Stomach (tissue), 4 donors: ENCODE measurements around the gene KLF5.

Experiments
- CTCF ChIP-seq, 7 experiments: fragments of 450-650 bp in 4 of 7; fragments of 200-600 bp in 3 of 7; sonication (generic) in 3 of 7; IDR thresholded peaks; one replicate each; pipeline ENCODE4 v1.5.1; 2016 to 2019; ENCODE audit warnings: antibody characterized with exemption in 7 of 7, control low read depth in 2 of 7, mild to moderate bottlenecking in 1 of 7
- EP300 ChIP-seq: sonication (generic); formaldehyde crosslinking; IDR thresholded peaks from one replicate; pipeline ENCODE4 v1.6.1; 2017; ENCODE audit warnings: antibody characterized with exemption
- POLR2A ChIP-seq, 4 donors: fragments of 450-650 bp; IDR thresholded peaks; one replicate each; pipeline ENCODE4 v1.6.1; 2016; ENCODE audit warnings: antibody characterized with exemption in 4 of 4, control low read depth in 2 of 4, mild to moderate bottlenecking in 1 of 4, moderate library complexity in 1 of 4
- POLR2AphosphoS5 ChIP-seq, 3 donors: sonication (generic); formaldehyde crosslinking; IDR thresholded peaks; one replicate each; pipeline ENCODE4 v1.6.1; 2016; ENCODE audit warnings: antibody characterized with exemption in 3 of 3

DNA sequence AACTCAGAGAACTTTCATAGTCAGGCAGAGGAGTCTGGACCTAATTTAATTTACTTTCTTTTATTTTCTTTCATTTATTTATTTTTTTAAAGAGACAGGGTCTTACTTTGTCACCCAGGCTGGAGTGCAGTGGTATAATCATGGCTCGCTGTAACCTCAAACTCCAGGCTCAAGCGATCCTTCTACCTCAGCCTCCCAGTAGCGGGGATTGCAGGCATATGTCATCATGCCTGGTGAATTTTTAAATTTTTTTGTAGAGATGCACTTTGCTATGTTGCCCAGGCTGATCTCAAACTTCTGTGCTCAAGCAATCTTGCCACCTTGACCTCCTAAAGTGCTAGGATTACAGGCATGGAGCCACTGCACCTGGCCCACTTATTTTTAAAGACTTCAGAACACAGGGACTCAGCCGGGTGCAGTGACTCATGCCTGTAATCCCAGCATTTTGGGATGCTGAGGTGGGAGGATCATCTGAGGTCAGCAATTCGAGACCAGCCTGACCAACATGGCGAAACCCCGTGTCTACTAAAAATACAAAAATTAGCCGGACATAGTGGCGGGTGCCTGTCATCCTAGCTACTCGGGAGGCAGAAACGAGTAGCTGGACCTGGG, 50.6 kb downstream of the KLF5 start:
- TF ChIP-seq CTCF (IDR thresholded peaks at IDR 0.05) (no peak), POLR2A (IDR thresholded peaks at IDR 0.05) (no peak), EP300 (no peak), POLR2AphosphoS5 (IDR thresholded peaks at IDR 0.05) (no peak)
